CD4-positive, CD25-positive, alpha-beta regulatory T cell (primary cell): Measurements from ENCODE around the gene ADAM8. TPM values are rescaled to one million over a fixed set of nuclear protein-coding genes. Genes with fewer than 3 reads are reported as not detected.

Experiments
- ATAC-seq, 2 donors: fragments of 150-1000 bp; cut with Tn5 transposase; one replicate each; pipeline ENCODE4 v1.10.0; 2021; ENCODE audit warnings: low read depth in 2 of 2, moderate number of reproducible peaks in 2 of 2, moderate library complexity in 1 of 2
- DNase-seq, 3 donors: peaks; one replicate each; pipeline versions ENCODE4 v3.0.0 to v3.0.0-alpha.2; 2012 to 2022; ENCODE audit warnings: mixed read lengths in 1 of 3
- H3K27ac ChIP-seq: one replicate; pipeline ENCODE4 v1.7.0; 2013; ENCODE audit warnings: mild to moderate bottlenecking, low read length; ENCODE audit not compliant: insufficient read depth, poor library complexity, severe bottlenecking
- H3K27me3 ChIP-seq: one replicate; pipeline ENCODE4 v1.7.0; 2013; ENCODE audit warnings: low read length; ENCODE audit not compliant: control insufficient read depth, insufficient read depth
- H3K36me3 ChIP-seq: one replicate; pipeline ENCODE4 v1.7.0; 2013; ENCODE audit warnings: mild to moderate bottlenecking, low read length, moderate library complexity; ENCODE audit not compliant: control insufficient read depth, insufficient read depth
- H3K4me1 ChIP-seq: 2 replicates; pipeline ENCODE4 v1.7.0; 2013; ENCODE audit warnings: mild to moderate bottlenecking, low read length; ENCODE audit not compliant: insufficient read depth, control insufficient read depth, poor library complexity, severe bottlenecking
- H3K4me3 ChIP-seq: one replicate; pipeline ENCODE4 v1.7.0; 2013; ENCODE audit warnings: low read depth, mild to moderate bottlenecking, low read length, moderate library complexity
- H3K9me3 ChIP-seq, 2 experiments: 1 replicate in 1 of 2; 2 replicates in 1 of 2; pipeline ENCODE4 v1.7.0; 2013; ENCODE audit warnings: low read length in 2 of 2, mild to moderate bottlenecking in 1 of 2, moderate library complexity in 1 of 2; ENCODE audit not compliant: control insufficient read depth in 2 of 2
- H3K27ac Mint-ChIP-seq, 3 donors: one replicate each; pipeline ENCODE4 v1.8.0; 2020 to 2022; ENCODE audit warnings: mild to moderate bottlenecking in 3 of 3, mixed read lengths in 3 of 3, moderate library complexity in 2 of 3
- H3K27me3 Mint-ChIP-seq: one replicate; pipeline ENCODE4 v1.8.0; 2022; ENCODE audit warnings: mild to moderate bottlenecking, mixed read lengths
- H3K36me3 Mint-ChIP-seq: one replicate; pipeline ENCODE4 v1.8.0; 2020; ENCODE audit warnings: mixed read lengths
- H3K4me1 Mint-ChIP-seq, 4 donors: one replicate each; pipeline ENCODE4 v1.8.0; 2020 to 2022; ENCODE audit warnings: mixed read lengths in 4 of 4, mild to moderate bottlenecking in 1 of 4
- H3K4me3 Mint-ChIP-seq, 4 donors: one replicate each; pipeline ENCODE4 v1.8.0; 2020 to 2022; ENCODE audit warnings: mild to moderate bottlenecking in 4 of 4, mixed read lengths in 4 of 4, moderate library complexity in 3 of 4
- H3K9me3 Mint-ChIP-seq, 7 donors: one replicate each; pipeline ENCODE4 v1.8.0; 2020 to 2022; ENCODE audit warnings: mixed read lengths in 7 of 7, mild to moderate bottlenecking in 3 of 7, moderate library complexity in 2 of 7
- polyA plus RNA-seq, 4 donors: library from polyadenylated mRNA; unstranded; fragments of 300-500 nt; fragmentation: Illumina TruSeq; gene quantifications; one replicate each; pipeline ENCODE4 v1.2.3, GENCODE V29; 2021
- total RNA-seq: library from RNA; stranded (reverse); gene quantifications from one replicate; pipeline ENCODE4 v1.2.3, GENCODE V29; 2022

Gene ADAM8
- total and polyA plus RNA-seq, 5 donors from 2014 or later = 33.4 to 148 (median 54.3) TPM

- H3K27ac ChIP-seq = no peak overlapping the region
- H3K4me1 ChIP-seq = peaks cover 7% of the 10 kb centered on the region
- no peaks in the 10 kb centered on the region for H3K36me3 Mint-ChIP-seq
- H3K27me3 ChIP-seq = no peaks in the 10 kb centered on the region
- no peaks in the 10 kb centered on the region for H3K36me3 ChIP-seq
- no peak overlapping the region for H3K4me3 ChIP-seq
- ATAC-seq (peak; percentile 76 to 86), DNase-seq (peak; percentile 51 to 63 (median 55))
- H3K27ac Mint-ChIP-seq = no peak overlapping the region
- no peaks in the 10 kb centered on the region for H3K9me3 ChIP-seq
- H3K4me3 Mint-ChIP-seq = peak overlapping the region; percentile 41 to 80 (median 56)
- H3K9me3 Mint-ChIP-seq = peaks cover 0 to 5% (median 0%) of the 10 kb centered on the region in 7 donors
- peaks cover 4 to 19% (median 6%) of the 10 kb centered on the region in 4 donors for H3K4me1 Mint-ChIP-seq
- peaks cover 17% of the 10 kb centered on the region for H3K27me3 Mint-ChIP-seq
Measured at GRCh38 chr10:133318494-133319127, 41.9 kb upstream of the ADAM8 start.

GRCh38 chr10:133316732-133317131, 40.1 kb upstream of the ADAM8 start:
- peaks cover 11% of the 10 kb centered on the region for H3K27me3 Mint-ChIP-seq
- Histone ChIP-seq H3K27me3 (no peaks in the 10 kb centered on the region), H3K4me3 (no peak overlapping the region), H3K9me3 (no peaks in the 10 kb centered on the region), H3K4me1 (peaks cover 7% of the 10 kb centered on the region), H3K27ac (no peak overlapping the region), H3K36me3 (peaks cover 9% of the 10 kb centered on the region)
- no peak for DNase-seq
- ATAC-seq = no peak
- H3K27ac Mint-ChIP-seq = no peak overlapping the region
- no peak overlapping the region for H3K4me3 Mint-ChIP-seq
- H3K4me1 Mint-ChIP-seq = peaks cover 4 to 19% (median 6%) of the 10 kb centered on the region in 4 donors
- peaks cover 6% of the 10 kb centered on the region for H3K36me3 Mint-ChIP-seq
- peaks cover 0 to 5% (median 0%) of the 10 kb centered on the region in 7 donors for H3K9me3 Mint-ChIP-seq

- Histone ChIP-seq H3K4me1 (peaks cover 7% of the 10 kb centered on the region), H3K9me3 (no peaks in the 10 kb centered on the region), H3K36me3 (peaks cover 13% of the 10 kb centered on the region), H3K27me3 (no peaks in the 10 kb centered on the region), H3K27ac (no peak overlapping the region), H3K4me3 (no peak overlapping the region)
- H3K27me3 Mint-ChIP-seq = peaks cover 11% of the 10 kb centered on the region
- H3K36me3 Mint-ChIP-seq = peaks cover 11% of the 10 kb centered on the region
- peak overlapping the region in 1 of 4 donors; percentile 52 for H3K4me3 Mint-ChIP-seq
- peaks cover 4 to 22% (median 7%) of the 10 kb centered on the region in 4 donors for H3K4me1 Mint-ChIP-seq
- H3K9me3 Mint-ChIP-seq = peaks cover 0 to 5% (median 0%) of the 10 kb centered on the region in 7 donors
- no peak overlapping the region for H3K27ac Mint-ChIP-seq
- ATAC-seq (no peak), DNase-seq (no peak)
Measured at GRCh38 chr10:133316266-133316665, 39.6 kb upstream of the ADAM8 start.

- peaks cover 7% of the 10 kb centered on the region for H3K4me1 ChIP-seq
- ATAC-seq (no peak), DNase-seq (no peak)
- Mint-ChIP-seq H3K4me3 (peak overlapping the region in 1 of 4 donors; percentile 52), H3K36me3 (peaks cover 11% of the 10 kb centered on the region), H3K27me3 (peaks cover 11% of the 10 kb centered on the region), H3K27ac (no peak overlapping the region), H3K4me1 (peaks cover 4 to 22% (median 8%) of the 10 kb centered on the region in 4 donors), H3K9me3 (peaks cover 0 to 5% (median 0%) of the 10 kb centered on the region in 7 donors)
- H3K27me3 ChIP-seq = no peaks in the 10 kb centered on the region
- H3K27ac ChIP-seq = no peak overlapping the region
- no peaks in the 10 kb centered on the region for H3K9me3 ChIP-seq
- H3K4me3 ChIP-seq = no peak overlapping the region
- H3K36me3 ChIP-seq = peaks cover 13% of the 10 kb centered on the region
Measured at GRCh38 chr10:133315847-133316246, 39.2 kb upstream of the ADAM8 start.

GRCh38 chr10:133314911-133315310, 38.2 kb upstream of the ADAM8 start:
- Mint-ChIP-seq H3K4me3 (peak overlapping the region in 2 of 4 donors; percentile 7 to 52), H3K27ac (no peak overlapping the region), H3K4me1 (peaks cover 4 to 22% (median 6%) of the 10 kb centered on the region in 4 donors), H3K36me3 (peaks cover 11% of the 10 kb centered on the region), H3K9me3 (no peaks in the 10 kb centered on the region), H3K27me3 (peaks cover 6% of the 10 kb centered on the region)
- Histone ChIP-seq H3K27me3 (no peaks in the 10 kb centered on the region), H3K4me3 (no peak overlapping the region), H3K36me3 (peaks cover 21% of the 10 kb centered on the region), H3K4me1 (peaks cover 7% of the 10 kb centered on the region), H3K9me3 (no peaks in the 10 kb centered on the region), H3K27ac (no peak overlapping the region)
- DNase-seq (no peak), ATAC-seq (no peak)

- Mint-ChIP-seq H3K36me3 (peaks cover 11% of the 10 kb centered on the region), H3K27ac (no peak overlapping the region), H3K4me1 (peaks cover 0 to 14% (median 4%) of the 10 kb centered on the region in 4 donors), H3K4me3 (no peak overlapping the region), H3K27me3 (peaks cover 2% of the 10 kb centered on the region), H3K9me3 (peaks cover 0 to 1% (median 0%) of the 10 kb centered on the region in 7 donors)
- Histone ChIP-seq H3K36me3 (peaks cover 22% of the 10 kb centered on the region), H3K9me3 (no peaks in the 10 kb centered on the region), H3K4me3 (no peak overlapping the region), H3K27me3 (no peaks in the 10 kb centered on the region), H3K4me1 (peaks cover 3% of the 10 kb centered on the region), H3K27ac (no peak overlapping the region)
- ATAC-seq (no peak), DNase-seq (no peak)
Measured at GRCh38 chr10:133313192-133313591, 36.5 kb upstream of the ADAM8 start.

GRCh38 chr10:133312769-133313145, 36.1 kb upstream of the ADAM8 start:
- Histone ChIP-seq H3K4me1 (peaks cover 8% of the 10 kb centered on the region), H3K27ac (no peak overlapping the region), H3K27me3 (no peaks in the 10 kb centered on the region), H3K9me3 (no peaks in the 10 kb centered on the region), H3K36me3 (peaks cover 22% of the 10 kb centered on the region), H3K4me3 (no peak overlapping the region)
- peaks cover 0 to 3% (median 0%) of the 10 kb centered on the region in 7 donors for H3K9me3 Mint-ChIP-seq
- DNase-seq (no peak), ATAC-seq (no peak)
- H3K27me3 Mint-ChIP-seq = peaks cover 7% of the 10 kb centered on the region
- peak overlapping the region in 1 of 3 donors; percentile 69 for H3K27ac Mint-ChIP-seq
- peak overlapping the region in 1 of 4 donors; percentile 52 for H3K4me3 Mint-ChIP-seq
- H3K4me1 Mint-ChIP-seq = peaks cover 2 to 17% (median 7%) of the 10 kb centered on the region in 4 donors
- peaks cover 11% of the 10 kb centered on the region for H3K36me3 Mint-ChIP-seq
